ENCODE data around the gene EFNB2. TPM values are rescaled to one million over a fixed set of nuclear protein-coding genes. Genes with fewer than 3 reads are reported as not detected.

EFNB2 gene
- total RNA-seq, 1 experiment from 2014 or later: 11.9 TPM

DNA sequence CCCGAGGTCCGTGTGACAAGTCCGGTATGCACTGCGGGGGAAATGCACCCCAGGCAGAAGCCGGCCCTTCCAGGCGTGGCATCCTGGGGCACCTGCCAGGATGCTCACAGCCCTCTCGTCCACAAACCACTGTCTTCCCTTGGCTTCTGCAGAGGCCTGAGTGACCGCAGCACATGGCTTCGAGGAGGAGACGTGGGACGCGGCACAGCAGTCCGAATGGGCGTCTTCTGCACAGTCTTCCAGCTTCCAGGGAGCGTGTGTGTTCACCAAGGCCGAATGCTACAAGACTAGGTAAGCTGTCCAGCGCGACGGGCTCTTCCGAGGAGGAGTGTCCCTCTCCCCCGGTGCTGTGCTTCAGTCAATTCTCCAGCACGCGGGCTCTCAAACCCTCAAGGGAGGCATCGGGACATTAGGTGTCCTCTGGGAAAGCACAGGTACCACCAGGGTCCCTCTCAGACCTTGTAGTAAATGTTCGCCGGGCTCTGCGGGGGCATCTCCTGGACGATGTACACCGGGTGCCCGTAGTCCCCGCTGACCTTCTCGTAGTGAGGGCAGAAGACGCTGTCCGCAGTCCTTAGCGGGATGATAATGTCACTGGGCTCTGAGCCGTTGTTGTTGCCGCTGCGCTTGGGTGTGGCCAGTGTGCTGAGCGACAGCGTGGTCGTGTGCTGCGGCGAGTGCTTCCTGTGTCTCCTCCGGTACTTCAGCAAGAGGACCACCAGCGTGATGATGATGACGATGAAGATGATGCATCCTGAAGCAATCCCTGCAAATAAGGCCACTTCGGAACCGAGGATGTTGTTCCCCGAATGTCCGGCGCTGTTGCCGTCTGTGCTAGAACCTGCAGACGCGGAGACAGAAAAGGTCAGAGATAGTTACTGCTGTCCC is 42.6 kb downstream of the EFNB2 start:
- no peak for DNase-seq (ENCODE audit: low read depth)
- in situ Hi-C loops (cut with HindIII; ENCODE audit: low pct_unique_long_range_greater_than_20kb, low sequenced_read_pairs): no loop called here

DNA sequence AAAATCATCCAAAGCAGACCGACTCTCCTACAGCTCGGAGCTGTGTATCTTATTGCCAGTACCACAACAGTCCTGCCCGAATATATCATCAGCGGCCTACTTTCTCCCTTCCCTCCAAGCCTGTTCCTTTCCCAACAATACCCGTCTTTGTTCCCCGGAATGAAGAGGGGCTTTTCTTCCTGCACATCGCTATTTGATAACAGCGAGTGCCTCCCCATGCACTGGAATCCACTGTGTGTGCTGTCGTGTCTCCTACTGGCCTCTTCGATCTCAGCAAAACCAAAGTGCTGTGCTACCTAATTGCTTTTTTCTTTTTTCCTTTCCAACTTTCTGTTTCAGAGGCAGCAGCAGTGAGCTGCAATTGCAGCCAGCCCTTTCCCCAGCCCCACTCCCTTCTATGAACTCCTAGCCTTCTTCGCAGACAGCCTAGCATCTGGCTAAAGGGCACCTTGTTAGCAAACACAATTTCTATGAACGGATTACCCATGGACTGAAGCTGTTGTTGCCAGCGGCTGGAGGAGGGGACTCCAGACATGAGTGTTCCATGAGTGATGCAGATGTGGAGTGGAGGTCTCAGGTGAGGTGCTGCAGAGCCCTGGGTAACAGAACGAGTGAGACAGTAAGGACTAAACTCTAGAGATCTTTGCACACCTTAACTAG is 43.4 kb downstream of the EFNB2 start:
- DNase-seq (ENCODE audit: low read depth): no peak
- in situ Hi-C loops (cut with HindIII; ENCODE audit: low pct_unique_long_range_greater_than_20kb, low sequenced_read_pairs): no loop called here

DNA sequence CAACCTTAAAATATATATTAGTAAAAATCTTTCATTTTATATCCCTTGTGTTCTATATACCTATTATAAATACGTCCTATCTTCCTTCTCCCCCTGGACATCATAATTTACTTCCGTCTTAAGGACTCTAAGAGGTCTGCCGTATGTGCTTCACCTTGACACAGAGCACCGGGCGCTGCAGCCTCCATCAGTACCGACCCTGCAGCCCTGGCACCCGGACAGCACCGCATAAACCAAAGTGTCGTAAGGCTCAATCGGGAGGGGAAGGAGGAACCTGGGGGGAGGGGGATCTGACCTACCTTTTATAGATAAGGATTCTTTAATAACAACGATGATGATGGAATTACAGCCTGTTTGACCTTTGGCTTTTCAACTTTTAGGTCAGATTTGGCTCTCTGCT is 44.0 kb downstream of the EFNB2 start:
- in situ Hi-C loops (cut with HindIII; ENCODE audit: low pct_unique_long_range_greater_than_20kb, low sequenced_read_pairs): no loop called here
- DNase-seq (ENCODE audit: low read depth): no peak

DNA sequence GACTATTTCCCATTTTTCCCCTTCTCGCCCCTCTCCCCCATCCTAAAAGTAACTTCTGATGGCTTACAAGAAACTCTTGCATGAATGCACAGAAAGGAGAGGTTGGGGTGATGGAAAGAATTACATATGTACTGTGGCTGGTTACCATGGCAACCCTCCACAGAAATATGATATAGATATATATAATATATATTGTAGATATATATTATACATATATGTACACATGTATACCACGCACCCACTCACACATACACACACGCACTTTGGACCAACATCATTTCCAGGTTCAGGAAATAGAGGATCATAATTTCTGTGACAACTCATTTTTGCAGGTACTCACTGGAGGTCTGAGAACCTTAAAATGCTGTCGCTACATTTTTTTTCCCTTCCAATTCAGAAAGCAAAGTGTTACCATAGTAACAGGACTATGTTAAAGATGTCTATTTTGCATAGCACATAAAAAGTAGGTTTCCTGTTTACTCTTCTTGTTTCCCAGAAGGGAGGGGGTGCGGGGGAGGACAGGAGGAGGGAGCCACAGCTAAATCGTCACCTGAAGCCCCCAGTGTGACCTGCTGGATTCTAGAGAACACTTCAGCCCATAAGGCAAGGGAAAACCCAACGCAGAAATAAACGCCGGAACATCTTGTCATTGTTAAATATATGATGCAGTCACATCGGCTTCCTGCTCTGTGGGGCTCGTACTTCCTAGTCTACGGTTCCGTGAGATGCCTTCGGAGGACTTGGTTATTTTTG is 44.7 kb downstream of the EFNB2 start:
- in situ Hi-C loops (cut with HindIII; ENCODE audit: low pct_unique_long_range_greater_than_20kb, low sequenced_read_pairs): no loop called here
- no peak for DNase-seq (ENCODE audit: low read depth)

DNA sequence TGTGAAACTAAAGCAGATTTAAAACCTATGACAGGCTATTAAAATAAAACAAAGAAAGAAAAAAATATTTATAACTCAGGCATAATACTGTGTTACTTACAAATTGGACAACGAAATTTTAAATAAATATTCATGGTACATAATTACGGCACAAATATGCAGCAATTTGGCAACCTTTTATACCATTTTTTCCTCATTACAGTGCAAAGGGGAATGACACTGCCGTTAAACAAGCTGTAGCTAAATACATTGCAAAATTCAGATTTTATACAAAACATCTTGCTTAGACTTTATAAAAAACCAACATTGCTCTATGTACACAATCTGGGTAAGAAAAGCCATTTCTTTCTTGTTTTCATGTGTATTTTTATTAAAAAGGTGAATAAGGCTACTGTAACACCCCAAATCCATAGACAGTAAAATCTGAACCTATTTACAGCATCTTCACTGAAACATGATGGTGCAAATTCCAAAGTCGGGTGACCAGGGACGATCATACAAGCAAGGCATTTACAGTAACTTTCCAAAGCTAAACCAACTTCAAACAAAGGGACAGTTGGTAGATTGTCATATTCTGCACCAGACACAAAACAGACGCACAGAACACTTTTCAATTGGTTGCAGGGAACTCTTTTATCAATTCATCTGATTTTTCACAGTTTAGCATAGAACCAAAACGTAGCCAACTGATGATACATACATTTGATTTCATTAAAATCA is 45.5 kb downstream of the EFNB2 start:
- no peak for DNase-seq (ENCODE audit: low read depth)
- in situ Hi-C loops (cut with HindIII; ENCODE audit: low pct_unique_long_range_greater_than_20kb, low sequenced_read_pairs): no loop called here

DNA sequence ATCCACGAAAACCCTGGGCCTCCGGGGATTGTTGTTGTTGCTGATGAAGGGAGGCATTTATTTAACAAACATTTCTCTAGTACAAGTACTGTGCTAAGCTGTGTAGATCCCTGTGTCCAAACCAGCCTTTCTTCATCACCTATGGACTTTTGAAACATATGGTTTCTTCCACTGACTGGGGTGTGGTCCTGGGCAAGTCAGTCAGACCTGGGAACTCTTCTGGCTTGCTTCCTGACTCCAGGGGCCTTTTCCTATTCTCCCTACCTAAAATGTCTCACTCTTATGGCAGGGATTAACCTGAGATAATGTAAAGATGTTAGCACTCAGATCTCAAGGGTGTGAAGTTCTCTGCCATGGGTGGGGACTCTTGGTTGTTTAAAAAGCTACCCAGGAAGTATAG is 46.8 kb downstream of the EFNB2 start:
- in situ Hi-C loops (cut with HindIII; ENCODE audit: low pct_unique_long_range_greater_than_20kb, low sequenced_read_pairs): no loop called here
- DNase-seq (ENCODE audit: low read depth): no peak

DNA sequence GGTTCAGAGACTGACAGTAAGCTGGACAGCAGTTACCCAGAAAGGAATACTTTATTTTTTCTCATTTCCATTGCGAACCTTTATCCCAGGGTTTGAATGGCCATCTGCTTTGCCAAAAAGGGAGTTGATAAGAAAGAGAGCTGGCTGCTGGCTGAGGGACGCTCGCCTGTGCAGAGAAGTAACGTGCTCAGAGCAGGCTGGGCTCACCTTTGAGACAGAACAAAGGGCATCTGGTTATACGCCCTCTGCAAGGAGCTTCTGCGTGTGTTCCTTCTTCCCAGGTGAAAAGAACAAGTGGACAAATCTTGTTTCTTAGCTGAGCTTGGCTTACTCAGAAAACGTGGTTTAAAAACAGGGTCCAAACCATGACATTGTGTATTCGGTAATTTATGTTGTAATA is 47.4 kb downstream of the EFNB2 start:
- DNase-seq (ENCODE audit: low read depth): no peak
- in situ Hi-C loops (cut with HindIII; ENCODE audit: low pct_unique_long_range_greater_than_20kb, low sequenced_read_pairs): no loop called here

DNA sequence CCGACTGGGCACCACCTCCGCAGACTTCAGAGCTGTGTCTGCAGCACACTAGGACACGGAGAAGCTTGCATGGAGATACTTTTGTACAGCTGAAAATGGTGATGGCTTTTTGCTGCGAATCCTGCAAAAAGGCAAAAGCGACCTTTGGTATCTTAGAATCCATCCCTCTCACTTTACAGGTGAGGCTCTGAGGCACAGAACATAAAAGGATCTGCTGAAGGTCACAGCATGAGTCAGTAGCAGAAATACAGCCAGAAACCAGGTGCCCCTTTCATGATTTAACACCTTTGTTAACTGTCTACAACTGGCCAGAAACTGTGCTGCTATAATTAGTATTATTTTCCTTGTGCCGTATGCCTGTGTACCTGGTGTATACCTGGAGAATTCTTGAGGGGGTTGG is 48.3 kb downstream of the EFNB2 start:
- in situ Hi-C loops (cut with HindIII; ENCODE audit: low pct_unique_long_range_greater_than_20kb, low sequenced_read_pairs): no loop called here
- no peak for DNase-seq (ENCODE audit: low read depth)

DNA sequence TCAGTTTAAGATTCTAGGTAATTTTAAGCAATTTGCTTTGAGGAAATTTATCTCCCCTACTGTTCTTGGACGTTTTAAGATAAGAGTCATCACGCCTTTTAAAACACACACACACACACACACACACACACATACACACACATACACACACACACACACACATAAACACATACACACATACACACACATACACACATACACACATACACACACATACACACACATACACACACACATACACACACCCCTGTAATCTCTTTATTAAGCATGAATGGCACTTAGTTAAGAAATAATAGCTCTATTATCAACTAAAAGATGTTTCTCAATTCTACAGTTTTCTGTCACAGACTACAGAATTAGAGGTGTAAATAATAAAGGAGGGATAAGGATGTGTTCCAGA is 49.2 kb downstream of the EFNB2 start:
- no peak for DNase-seq (ENCODE audit: low read depth)
- in situ Hi-C loops (cut with HindIII; ENCODE audit: low pct_unique_long_range_greater_than_20kb, low sequenced_read_pairs): no loop called here

DNA sequence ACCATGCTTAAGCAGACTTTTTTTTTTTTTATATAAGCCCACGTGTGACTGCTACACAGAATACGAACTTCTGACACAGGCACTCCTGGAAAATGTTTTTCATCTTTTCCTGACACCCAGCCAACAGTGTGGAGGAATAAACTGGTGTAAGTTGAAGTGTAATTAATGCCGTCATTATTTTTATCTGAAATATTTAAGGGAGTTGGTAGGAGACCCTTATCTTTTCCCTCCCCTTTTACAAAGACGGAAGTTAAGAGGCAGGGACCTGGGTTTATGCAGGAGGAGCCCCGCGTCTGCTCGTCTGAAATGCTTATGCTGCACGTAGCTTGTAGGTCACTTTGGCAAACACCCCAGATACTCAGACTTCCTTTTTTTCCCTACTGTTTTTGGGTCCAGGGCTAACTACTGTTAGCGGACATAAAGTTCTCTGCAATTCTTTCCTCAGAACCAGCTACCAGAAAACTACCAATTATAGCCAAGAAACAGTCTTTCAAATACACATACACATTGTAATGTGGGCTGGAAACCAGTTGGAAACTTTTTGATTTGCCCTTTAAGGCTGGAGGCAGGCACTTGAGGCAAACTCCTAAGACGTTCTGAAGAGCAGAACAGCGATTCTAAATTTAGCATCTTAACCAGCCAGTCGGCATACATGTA is 50.8 kb downstream of the EFNB2 start:
- no peak for DNase-seq (ENCODE audit: low read depth)
- in situ Hi-C loops (cut with HindIII; ENCODE audit: low pct_unique_long_range_greater_than_20kb, low sequenced_read_pairs): no loop called here

DNA sequence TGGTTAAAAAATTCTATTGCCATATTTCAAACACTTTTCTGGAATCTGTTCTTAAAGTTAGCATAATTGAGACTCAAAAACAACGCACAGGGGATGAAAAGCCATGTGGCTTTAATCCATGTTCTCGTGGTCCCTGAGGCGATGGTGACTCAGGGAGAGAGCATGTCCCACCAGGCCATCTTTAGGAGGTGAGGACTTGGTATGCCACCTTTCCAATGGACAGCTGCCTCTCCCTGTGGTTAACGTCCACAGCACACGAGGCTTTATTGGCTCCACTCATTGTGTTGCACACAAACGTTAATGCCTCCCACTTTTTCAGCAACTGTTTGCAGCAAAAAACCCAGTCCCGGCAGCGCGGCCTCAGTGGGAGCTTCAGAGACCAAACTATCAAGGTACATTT is 51.4 kb downstream of the EFNB2 start:
- DNase-seq (ENCODE audit: low read depth): no peak
- in situ Hi-C loops (cut with HindIII; ENCODE audit: low pct_unique_long_range_greater_than_20kb, low sequenced_read_pairs): no loop called here

DNA sequence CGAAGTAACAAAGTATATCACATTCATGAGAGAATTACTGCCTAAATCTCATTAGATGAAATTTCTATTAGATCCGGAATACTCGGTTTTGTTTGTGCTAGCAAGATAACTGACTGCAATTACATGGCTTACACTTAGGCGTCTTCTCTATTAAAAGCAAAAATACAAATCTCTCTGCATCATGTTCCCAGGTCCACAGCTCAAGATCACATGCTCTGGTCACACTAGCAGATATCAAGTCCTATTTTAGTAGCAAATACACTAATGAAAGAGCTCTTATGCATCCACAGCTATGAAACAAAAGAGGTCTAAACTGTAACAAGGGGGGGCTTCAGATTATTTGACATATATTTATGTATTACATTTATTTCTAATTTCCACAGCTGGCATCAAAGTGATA is 53.5 kb downstream of the EFNB2 start:
- in situ Hi-C loops (cut with HindIII; ENCODE audit: low pct_unique_long_range_greater_than_20kb, low sequenced_read_pairs): no loop called here

DNA sequence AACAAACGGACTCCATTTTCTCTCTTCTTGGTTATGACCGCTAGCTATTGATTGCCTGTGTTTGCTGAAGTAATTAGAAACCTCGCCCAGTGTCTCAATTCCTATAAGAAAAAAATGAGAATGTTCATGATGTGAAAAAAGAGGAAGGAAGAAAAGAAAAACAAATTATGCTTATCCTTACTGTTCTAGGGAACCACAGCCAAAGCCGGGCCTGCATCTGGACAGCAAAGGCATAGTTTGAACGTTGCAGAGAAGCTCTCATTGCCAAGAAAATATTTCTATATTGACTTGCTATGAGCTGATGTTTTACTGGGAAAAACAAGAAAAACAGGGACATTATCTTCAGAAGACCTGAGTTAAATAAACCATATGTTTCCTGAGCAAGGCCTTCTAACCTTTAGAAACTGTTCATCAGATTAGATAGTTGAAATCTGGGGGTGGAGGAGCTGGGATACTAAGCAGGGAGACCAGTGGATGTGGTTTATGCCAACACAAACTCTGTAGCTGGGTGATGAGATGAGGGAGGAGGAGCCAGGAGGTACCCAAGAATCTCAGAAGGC is 55.0 kb downstream of the EFNB2 start:
- DNase-seq (ENCODE audit: low read depth): no peak
- in situ Hi-C loops (cut with HindIII; ENCODE audit: low pct_unique_long_range_greater_than_20kb, low sequenced_read_pairs): no loop called here

More for the DNA sequence above, 53.5 kb downstream of the EFNB2 start:
- DNase-seq (ENCODE audit: low read depth): no peak

DNA sequence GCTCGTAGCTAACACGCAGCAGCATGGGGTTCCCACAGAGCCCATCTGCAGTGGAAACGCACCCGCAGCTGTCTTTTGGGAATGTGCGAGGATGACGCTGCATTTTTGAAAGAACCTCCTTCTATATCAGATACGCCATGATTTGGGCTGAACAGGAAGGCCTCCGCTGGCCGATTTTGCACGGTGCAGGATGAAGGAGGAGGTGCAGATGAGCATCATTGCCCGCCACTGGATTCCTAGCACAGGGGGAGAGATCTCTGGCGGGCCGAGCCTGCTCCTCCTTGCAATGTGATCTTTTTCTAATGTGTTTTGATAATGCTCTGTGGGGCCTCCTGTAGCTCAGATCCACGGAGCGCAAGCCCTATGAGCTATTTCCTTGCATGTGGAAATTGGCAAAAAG is 55.5 kb downstream of the EFNB2 start:
- DNase-seq (ENCODE audit: low read depth): no peak
- in situ Hi-C loops (cut with HindIII; ENCODE audit: low pct_unique_long_range_greater_than_20kb, low sequenced_read_pairs): no loop called here

DNA sequence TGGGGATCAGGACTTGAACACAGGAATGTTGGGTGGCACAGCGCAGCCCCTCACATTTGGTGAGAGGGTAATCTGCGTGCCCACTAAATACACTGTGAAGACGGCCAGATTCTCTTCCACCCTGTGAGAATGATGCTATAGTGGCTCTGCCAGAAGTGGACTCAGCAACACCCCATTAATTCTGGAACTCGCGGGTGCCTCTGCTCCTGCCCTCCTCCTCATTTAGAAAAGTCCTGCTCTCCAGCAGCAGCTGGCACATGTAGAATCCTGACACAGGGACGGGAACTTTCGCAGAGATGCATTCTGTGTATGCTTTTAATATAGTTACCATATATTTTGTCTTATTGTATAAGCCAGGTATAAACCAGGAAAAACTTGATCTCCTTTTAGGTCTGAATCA is 57.3 kb downstream of the EFNB2 start:
- DNase-seq (ENCODE audit: low read depth): no peak
- in situ Hi-C loops (cut with HindIII; ENCODE audit: low pct_unique_long_range_greater_than_20kb, low sequenced_read_pairs): no loop called here

DNA sequence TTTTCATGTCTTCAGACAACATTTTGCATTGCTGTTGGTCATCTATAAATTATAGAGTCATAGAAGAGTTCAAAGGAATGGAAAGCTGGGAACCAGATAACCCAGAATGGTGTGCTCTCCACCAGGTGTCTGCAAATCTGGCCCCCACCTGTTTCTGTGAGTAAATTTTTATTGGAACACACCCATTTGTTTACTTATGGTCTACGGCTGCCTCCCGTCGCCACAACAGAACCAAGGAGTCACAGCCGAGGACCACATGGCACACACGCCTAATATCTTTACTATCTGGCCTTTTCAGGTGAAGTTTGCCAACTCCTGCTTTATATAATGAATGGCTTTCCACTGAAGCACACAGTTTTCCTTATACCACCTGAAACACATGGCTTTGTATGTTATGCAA is 58.2 kb downstream of the EFNB2 start:
- DNase-seq (ENCODE audit: low read depth): no peak
- in situ Hi-C loops (cut with HindIII; ENCODE audit: low pct_unique_long_range_greater_than_20kb, low sequenced_read_pairs): no loop called here

DNA sequence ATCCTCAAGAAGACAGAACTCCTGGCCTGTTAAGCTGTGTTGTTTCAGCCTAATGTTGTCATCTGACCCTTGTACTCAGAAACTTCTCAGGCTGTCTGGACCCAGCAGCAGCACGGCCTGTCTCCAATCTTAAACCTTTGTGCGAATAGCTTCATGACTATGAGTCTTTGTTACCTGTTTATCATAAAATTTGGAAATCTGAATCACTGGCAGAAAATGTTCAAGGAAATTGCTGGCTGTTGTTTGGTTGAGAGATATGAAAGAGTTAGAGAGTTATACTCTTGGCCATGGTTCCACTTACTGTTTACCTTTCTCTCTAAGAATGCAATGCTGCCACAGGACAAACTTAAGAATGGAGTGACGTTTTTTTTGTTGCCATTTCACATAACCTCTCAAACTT is 59.6 kb downstream of the EFNB2 start:
- no peak for DNase-seq (ENCODE audit: low read depth)

DNA sequence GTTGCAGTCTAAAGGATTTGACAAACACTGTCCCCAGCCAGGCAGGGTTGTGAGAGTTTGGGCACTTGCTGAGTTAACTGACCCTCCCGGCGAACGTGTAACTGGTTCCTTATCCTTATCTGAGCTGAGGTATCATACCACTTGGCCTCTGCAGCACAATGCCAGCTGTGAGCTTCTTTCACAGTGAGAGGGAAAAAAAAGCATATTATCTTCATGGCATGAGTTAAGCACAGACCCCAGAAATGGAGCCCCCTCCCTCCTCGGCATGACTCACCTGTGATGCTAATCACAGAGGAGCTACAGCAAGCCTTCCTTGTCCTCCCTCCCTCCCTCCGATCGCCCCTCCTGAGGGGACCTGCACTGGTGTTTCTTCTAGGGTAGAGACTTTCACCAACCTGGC is 60.5 kb downstream of the EFNB2 start:
- in situ Hi-C loops (cut with HindIII; ENCODE audit: low pct_unique_long_range_greater_than_20kb, low sequenced_read_pairs): no loop called here
- no peak for DNase-seq (ENCODE audit: low read depth)

More for the DNA sequence above, 59.6 kb downstream of the EFNB2 start:
- in situ Hi-C loops (cut with HindIII; ENCODE audit: low pct_unique_long_range_greater_than_20kb, low sequenced_read_pairs): no loop called here

Measured in Caki2 (cell line).